Psoas muscle (tissue), 8 donors: ENCODE results near the gene PRDM7. TPM values are rescaled to one million over a fixed set of nuclear protein-coding genes. Genes with fewer than 3 reads are reported as not detected.

ENCODE experiments used
- ATAC-seq, 4 donors: fragments of 200-7000 bp; cut with Tn5 transposase; one replicate each; pipeline ENCODE4 v1.9.1; 2020; ENCODE audit warnings: moderate library complexity in 3 of 4, mild to moderate bottlenecking in 2 of 4
- DNase-seq, 2 donors: peaks; one replicate each; pipeline ENCODE4 v3.0.0-alpha.2; 2020
- H3K27ac ChIP-seq: fragments of 200-600 bp; one replicate; pipeline ENCODE4 v1.8.0; 2022
- H3K27me3 ChIP-seq, 3 donors: fragments of 200-600 bp in 1 of 3; one replicate each; pipeline versions ENCODE4 v1.6.1 to v1.8.0; 2013 to 2022; ENCODE audit warnings: low read length in 2 of 3, mild to moderate bottlenecking in 2 of 3, moderate library complexity in 1 of 3; ENCODE audit not compliant: insufficient read depth in 3 of 3
- H3K36me3 ChIP-seq, 2 donors: fragments of 200-600 bp in 1 of 2; one replicate each; pipeline versions ENCODE4 v1.6.1 to v1.8.0; 2013 to 2022; ENCODE audit warnings: low read depth in 1 of 2, mild to moderate bottlenecking in 1 of 2, moderate library complexity in 1 of 2; ENCODE audit not compliant: insufficient read depth in 1 of 2
- H3K4me1 ChIP-seq: fragments of 200-600 bp; one replicate; pipeline ENCODE4 v1.8.0; 2022
- H3K4me3 ChIP-seq: fragments of 200-600 bp; one replicate; pipeline ENCODE4 v1.8.0; 2022; ENCODE audit warnings: mild to moderate bottlenecking
- H3K9me3 ChIP-seq: fragments of 200-600 bp; one replicate; pipeline ENCODE4 v1.8.0; 2022
- CTCF ChIP-seq: fragments of 200-600 bp; IDR thresholded peaks from one replicate; pipeline ENCODE4 v1.8.0; 2022; ENCODE audit warnings: antibody characterized with exemption
- WGBS, 3 donors: extraction: QIAGEN DNeasy Blood & Tissue Kit; methylation state at CpG; one replicate each; pipeline versions ENCODE4 v1.1.6 to v1.1.7; 2013; 5-methylcytosine and 5-hydroxymethylcytosine counted together
- intact Hi-C, 2 donors: fragments of 100-400 bp; cut with DNase I; formaldehyde crosslinking; loops; one replicate each; pipeline versions ENCODE4 v1.11.0 to v1.14.2; 2022
- polyA plus RNA-seq, 3 donors: library from polyadenylated mRNA; stranded (reverse); fragments of 200-250 nt; gene quantifications; one replicate each; pipeline ENCODE4 v1.2.3, GENCODE V29; 2013
- total RNA-seq, 4 donors: library from RNA; stranded (reverse); fragmentation: NEBNext Ultra II Directional in 2 of 4; extraction: Animal tissue kit (Norgen Biotek cat#: 25700) in 2 of 4; gene quantifications; one replicate each; pipeline versions ENCODE4 v1.2.1 to v1.2.4, GENCODE V29; 2021 to 2023
- donor health status: healthy with polysubstance abuse.
- donor health status: DM: no; HTN: no; CAD: no; lungs with moderate emphysema.
- donor health status: Bipolar disorder and iron deficiency.
- donor health status: healthy.
- donor health status: DM: yes; HTN: yes; CAD: no.
- donor health status: DM: no; HTN: no; CAD: no.
- donor health status: DM: no; HTN: no; CAD: no.
- donor health status: DM: yes; HTN: yes; CAD: no.

PRDM7 gene
- total and polyA plus RNA-seq, 7 donors, result not detected

- 77 to 81% (median 79%) methylated on average over 19 of the region's 19 CpGs for WGBS, 3 donors
- H3K4me1 ChIP-seq, result peaks cover 10% of the 10 kb centered on the region
- H3K27me3 ChIP-seq, result no peaks in the 10 kb centered on the region
- H3K36me3 ChIP-seq, result peaks cover 0 to 4% of the 10 kb centered on the region in 2 donors
- intact Hi-C loops, result no loop called here
- H3K27ac ChIP-seq, result no peak overlapping the region
- H3K9me3 ChIP-seq, result no peaks in the 10 kb centered on the region
- no peak overlapping the region for H3K4me3 ChIP-seq
- no peak for TF ChIP-seq CTCF
- no peak for DNase-seq
- no peak for ATAC-seq
Measured at GRCh38 chr16:90048737-90049330, 28.3 kb downstream of the PRDM7 start.

GRCh38 chr16:90048347-90048722 is 28.8 kb downstream of the PRDM7 start:
- H3K27ac ChIP-seq, result no peak overlapping the region

GRCh38 chr16:90047714-90048346 is 29.3 kb downstream of the PRDM7 start:
- intact Hi-C loops, result no loop called here
- Histone ChIP-seq H3K27me3 (no peaks in the 10 kb centered on the region), H3K4me3 (peak overlapping the region; percentile 61), H3K9me3 (no peaks in the 10 kb centered on the region), H3K27ac (no peak overlapping the region), H3K36me3 (peaks cover 0 to 14% of the 10 kb centered on the region in 2 donors), H3K4me1 (peaks cover 10% of the 10 kb centered on the region)
- 16 to 31% (median 26%) methylated on average over 20 to 52 of the region's 59 CpGs for WGBS, 3 donors
- ATAC-seq (peak; percentile 9 to 66 (median 58)), DNase-seq (peak in 1 of 2 donors; percentile 52)
- TF ChIP-seq CTCF, result no peak

More at GRCh38 chr16:90048347-90048722, 28.8 kb downstream of the PRDM7 start:
- ATAC-seq (no peak), DNase-seq (no peak)
- intact Hi-C loops, result no loop called here
- Histone ChIP-seq H3K9me3 (no peaks in the 10 kb centered on the region), H3K27me3 (no peaks in the 10 kb centered on the region), H3K36me3 (peaks cover 0 to 9% of the 10 kb centered on the region in 2 donors), H3K4me1 (peaks cover 10% of the 10 kb centered on the region), H3K4me3 (no peak overlapping the region)
- WGBS, 3 donors, result 59 to 63% (median 61%) methylated on average over 12 of the region's 12 CpGs
- TF ChIP-seq CTCF, result no peak

GRCh38 chr16:90046971-90047713 is 30.0 kb downstream of the PRDM7 start:
- no peaks in the 10 kb centered on the region for H3K27me3 ChIP-seq
- intact Hi-C loops, result no loop called here
- H3K9me3 ChIP-seq, result no peaks in the 10 kb centered on the region
- peak overlapping the region; percentile 41 for H3K27ac ChIP-seq
- no peak for TF ChIP-seq CTCF
- H3K36me3 ChIP-seq, result peaks cover 0 to 20% of the 10 kb centered on the region in 2 donors
- WGBS, 3 donors, result 1 to 3% (median 2%) methylated on average over 27 to 40 of the region's 40 CpGs
- H3K4me1 ChIP-seq, result peaks cover 10% of the 10 kb centered on the region
- peak overlapping the region; percentile 61 for H3K4me3 ChIP-seq
- ATAC-seq (peak; percentile 69 to 85 (median 81)), DNase-seq (peak; percentile 60 to 76)
